ENCODE measurements around the gene PLAAT3.
"Not testable (repeated sequence)": the region's sequence is repeated elsewhere in the genome, so short reads cannot be mapped to it uniquely, and the experiment has no call there.

The PLAAT3 gene

GRCh38 chr11:63553759-63554158, 60.5 kb downstream of the PLAAT3 start:
- 84% methylated on average over 6 to 8 of the region's 8 CpGs for WGBS, 2 experiments (ENCODE audit: insufficient coverage in 2 of 2)
- Histone ChIP-seq H3K36me3 (ENCODE audit: control insufficient read depth, insufficient read depth, low read length) (no peaks in the 10 kb centered on the region), H3K4me3 (ENCODE audit: extremely low read depth, insufficient read depth, low read length, poor library complexity, severe bottlenecking) (no peak overlapping the region), H3K4me1 (ENCODE audit: control insufficient read depth, insufficient read depth, low read length, poor library complexity, severe bottlenecking) (peaks cover 11% of the 10 kb centered on the region), H3K27ac (ENCODE audit: low read depth, low read length, severe bottlenecking) (no peak overlapping the region), H3K9me3 (ENCODE audit: control insufficient read depth, low read length) (no peaks in the 10 kb centered on the region)

- H3K9me3 ChIP-seq (ENCODE audit: control insufficient read depth, low read length) = no peaks in the 10 kb centered on the region
- no peak overlapping the region for H3K27ac ChIP-seq (ENCODE audit: low read depth, low read length, severe bottlenecking)
- H3K36me3 ChIP-seq (ENCODE audit: control insufficient read depth, insufficient read depth, low read length) = no peaks in the 10 kb centered on the region
- 85 to 89% methylated on average over 4 to 5 of the region's 7 CpGs for WGBS, 2 experiments (ENCODE audit: insufficient coverage in 2 of 2)
- no peak overlapping the region for H3K4me3 ChIP-seq (ENCODE audit: extremely low read depth, insufficient read depth, low read length, poor library complexity, severe bottlenecking)
- H3K4me1 ChIP-seq (ENCODE audit: control insufficient read depth, insufficient read depth, low read length, poor library complexity, severe bottlenecking) = peaks cover 11% of the 10 kb centered on the region
Observed at GRCh38 chr11:63552921-63553320, 61.3 kb downstream of the PLAAT3 start.

GRCh38 chr11:63551889-63552266, 62.4 kb downstream of the PLAAT3 start:
- H3K36me3 ChIP-seq (ENCODE audit: control insufficient read depth, insufficient read depth, low read length) = no peaks in the 10 kb centered on the region
- H3K27ac ChIP-seq (ENCODE audit: low read depth, low read length, severe bottlenecking) = no peak overlapping the region
- H3K9me3 ChIP-seq (ENCODE audit: control insufficient read depth, low read length) = no peaks in the 10 kb centered on the region
- peaks cover 11% of the 10 kb centered on the region for H3K4me1 ChIP-seq (ENCODE audit: control insufficient read depth, insufficient read depth, low read length, poor library complexity, severe bottlenecking)
- 85 to 96% methylated on average over 3 to 5 of the region's 6 CpGs for WGBS, 2 experiments (ENCODE audit: insufficient coverage in 2 of 2)
- no peak overlapping the region for H3K4me3 ChIP-seq (ENCODE audit: extremely low read depth, insufficient read depth, low read length, poor library complexity, severe bottlenecking)

GRCh38 chr11:63551091-63551888, 62.9 kb downstream of the PLAAT3 start:
- Histone ChIP-seq H3K9me3 (ENCODE audit: control insufficient read depth, low read length) (no peaks in the 10 kb centered on the region), H3K4me1 (ENCODE audit: control insufficient read depth, insufficient read depth, low read length, poor library complexity, severe bottlenecking) (peaks cover 11% of the 10 kb centered on the region), H3K27ac (ENCODE audit: low read depth, low read length, severe bottlenecking) (no peak overlapping the region), H3K4me3 (ENCODE audit: extremely low read depth, insufficient read depth, low read length, poor library complexity, severe bottlenecking) (no peak overlapping the region), H3K36me3 (ENCODE audit: control insufficient read depth, insufficient read depth, low read length) (no peaks in the 10 kb centered on the region)
- WGBS, 2 experiments (ENCODE audit: insufficient coverage in 2 of 2) = 93% methylated on average over 20 of the region's 27 CpGs

- not testable (repeated sequence) for H3K36me3 ChIP-seq (ENCODE audit: control insufficient read depth, insufficient read depth, low read length); H3K27ac ChIP-seq (ENCODE audit: low read depth, low read length, severe bottlenecking); H3K9me3 ChIP-seq (ENCODE audit: control insufficient read depth, low read length); H3K4me3 ChIP-seq (ENCODE audit: extremely low read depth, insufficient read depth, low read length, poor library complexity, severe bottlenecking)
- peaks cover 11% of the 10 kb centered on the region for H3K4me1 ChIP-seq (ENCODE audit: control insufficient read depth, insufficient read depth, low read length, poor library complexity, severe bottlenecking)
- 86 to 89% methylated on average over 10 to 21 of the region's 31 CpGs for WGBS, 2 experiments (ENCODE audit: insufficient coverage in 2 of 2)
Observed at GRCh38 chr11:63550156-63550700, 64.0 kb downstream of the PLAAT3 start.

DNA sequence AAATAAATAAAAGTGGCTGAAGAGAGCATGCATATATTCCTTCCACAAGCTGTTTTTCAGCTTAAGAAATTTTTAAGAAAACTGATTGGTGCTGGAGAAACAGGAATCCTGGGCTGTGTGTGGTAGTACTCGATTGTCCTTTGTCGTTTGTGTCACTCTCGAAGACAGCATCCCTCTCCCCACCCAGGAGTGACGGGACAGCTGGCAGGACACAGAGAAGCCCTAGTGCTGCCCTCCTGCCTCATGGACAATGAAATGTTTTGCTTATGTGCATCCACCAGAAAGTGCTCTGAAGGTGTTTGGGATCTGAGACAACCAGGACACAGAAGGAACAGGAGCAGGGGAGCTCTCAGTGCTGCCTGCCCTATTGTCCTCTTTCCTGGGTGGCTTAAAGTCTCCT, 64.8 kb downstream of the PLAAT3 start:
- Histone ChIP-seq H3K4me1 (ENCODE audit: control insufficient read depth, insufficient read depth, low read length, poor library complexity, severe bottlenecking) (peaks cover 7% of the 10 kb centered on the region), H3K36me3 (ENCODE audit: control insufficient read depth, insufficient read depth, low read length) (no peaks in the 10 kb centered on the region), H3K9me3 (ENCODE audit: control insufficient read depth, low read length) (no peaks in the 10 kb centered on the region), H3K27ac (ENCODE audit: low read depth, low read length, severe bottlenecking) (no peak overlapping the region), H3K4me3 (ENCODE audit: extremely low read depth, insufficient read depth, low read length, poor library complexity, severe bottlenecking) (no peak overlapping the region)
- WGBS, 2 experiments (ENCODE audit: insufficient coverage in 2 of 2) = 94% methylated on average over 3 of the region's 4 CpGs; no CpG with 5 or more reads in 1 of the 2 experiments

DNA sequence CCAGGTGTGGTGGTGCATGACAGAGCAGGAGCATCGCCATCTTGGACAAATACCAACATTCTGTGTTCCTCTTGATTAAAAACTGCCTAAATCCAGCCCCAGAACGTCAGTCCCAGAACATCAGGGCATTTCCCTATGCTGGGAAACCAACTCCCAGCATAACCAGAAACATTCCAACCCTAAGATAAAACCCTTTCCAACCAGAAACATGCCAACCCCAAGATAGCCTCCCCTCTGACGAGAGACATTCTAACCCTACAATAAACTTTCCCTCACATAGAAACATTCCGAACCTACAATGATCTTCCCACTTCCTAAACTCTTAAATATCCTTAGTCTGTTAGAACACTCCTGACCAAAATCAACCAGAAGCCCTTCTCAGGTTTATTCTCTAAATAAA, 66.1 kb downstream of the PLAAT3 start:
- no peaks in the 10 kb centered on the region for H3K36me3 ChIP-seq (ENCODE audit: control insufficient read depth, insufficient read depth, low read length)
- no peak overlapping the region for H3K27ac ChIP-seq (ENCODE audit: low read depth, low read length, severe bottlenecking)
- no peaks in the 10 kb centered on the region for H3K9me3 ChIP-seq (ENCODE audit: control insufficient read depth, low read length)
- H3K4me3 ChIP-seq (ENCODE audit: extremely low read depth, insufficient read depth, low read length, poor library complexity, severe bottlenecking) = no peak overlapping the region
- no peaks in the 10 kb centered on the region for H3K4me1 ChIP-seq (ENCODE audit: control insufficient read depth, insufficient read depth, low read length, poor library complexity, severe bottlenecking)
- 83 to 92% methylated on average over 2 to 3 of the region's 4 CpGs for WGBS, 2 experiments (ENCODE audit: insufficient coverage in 2 of 2)

DNA sequence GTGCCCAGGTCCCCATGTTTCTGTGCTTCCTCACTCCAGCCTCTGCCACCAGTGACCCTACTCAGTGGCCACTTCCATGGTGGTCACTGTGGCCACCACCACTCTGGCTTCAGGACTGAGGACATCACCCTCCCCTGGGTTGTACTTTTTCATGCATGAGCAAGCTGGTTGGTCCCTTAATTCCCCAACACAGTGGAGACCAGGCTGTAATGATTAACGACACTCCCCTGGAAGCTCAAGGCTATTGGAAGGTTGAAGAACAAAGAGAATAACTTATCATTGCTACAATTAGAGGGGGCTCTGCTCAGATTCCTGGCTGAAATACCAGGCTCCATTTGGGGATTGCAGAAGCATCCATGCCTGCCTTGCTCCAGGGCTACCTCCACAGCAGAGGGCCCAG, 67.2 kb downstream of the PLAAT3 start:
- 86 to 100% methylated on average over 1 of the region's 1 CpG for WGBS, 2 experiments (ENCODE audit: insufficient coverage in 2 of 2)
- Histone ChIP-seq H3K36me3 (ENCODE audit: control insufficient read depth, insufficient read depth, low read length) (no peaks in the 10 kb centered on the region), H3K27ac (ENCODE audit: low read depth, low read length, severe bottlenecking) (no peak overlapping the region), H3K4me3 (ENCODE audit: extremely low read depth, insufficient read depth, low read length, poor library complexity, severe bottlenecking) (no peak overlapping the region), H3K9me3 (ENCODE audit: control insufficient read depth, low read length) (no peaks in the 10 kb centered on the region), H3K4me1 (ENCODE audit: control insufficient read depth, insufficient read depth, low read length, poor library complexity, severe bottlenecking) (no peaks in the 10 kb centered on the region)

GRCh38 chr11:63543711-63544110, 70.5 kb downstream of the PLAAT3 start:
- no peak overlapping the region for H3K4me3 ChIP-seq (ENCODE audit: extremely low read depth, insufficient read depth, low read length, poor library complexity, severe bottlenecking)
- no peaks in the 10 kb centered on the region for H3K9me3 ChIP-seq (ENCODE audit: control insufficient read depth, low read length)
- 80% methylated on average over 1 of the region's 2 CpGs; no CpG with 5 or more reads in 1 of the 2 experiments for WGBS, 2 experiments (ENCODE audit: insufficient coverage in 2 of 2)
- no peaks in the 10 kb centered on the region for H3K4me1 ChIP-seq (ENCODE audit: control insufficient read depth, insufficient read depth, low read length, poor library complexity, severe bottlenecking)
- H3K27ac ChIP-seq (ENCODE audit: low read depth, low read length, severe bottlenecking) = no peak overlapping the region
- no peaks in the 10 kb centered on the region for H3K36me3 ChIP-seq (ENCODE audit: control insufficient read depth, insufficient read depth, low read length)

GRCh38 chr11:63542506-63542905, 71.7 kb downstream of the PLAAT3 start:
- H3K27ac ChIP-seq (ENCODE audit: low read depth, low read length, severe bottlenecking); H3K36me3 ChIP-seq (ENCODE audit: control insufficient read depth, insufficient read depth, low read length); H3K9me3 ChIP-seq (ENCODE audit: control insufficient read depth, low read length); H3K4me3 ChIP-seq (ENCODE audit: extremely low read depth, insufficient read depth, low read length, poor library complexity, severe bottlenecking); H3K4me1 ChIP-seq (ENCODE audit: control insufficient read depth, insufficient read depth, low read length, poor library complexity, severe bottlenecking): not testable (repeated sequence)
- WGBS, 2 experiments (ENCODE audit: insufficient coverage in 2 of 2) = 89 to 90% methylated on average over 1 of the region's 2 CpGs
